RCC 7860 (cell line): ENCODE measurements around the gene FNDC3B.

ENCODE experiments used
- DNase-seq: peaks from one replicate; pipeline ENCODE4 v3.0.0-alpha.2; 2015; ENCODE audit warnings: low spot score
- FAIRE-seq: peaks from 2 replicates; lab custom pipeline; 2012; peaks lifted over from hg19 to GRCh38; lab: Jason Lieb, UNC

Gene FNDC3B

DNA sequence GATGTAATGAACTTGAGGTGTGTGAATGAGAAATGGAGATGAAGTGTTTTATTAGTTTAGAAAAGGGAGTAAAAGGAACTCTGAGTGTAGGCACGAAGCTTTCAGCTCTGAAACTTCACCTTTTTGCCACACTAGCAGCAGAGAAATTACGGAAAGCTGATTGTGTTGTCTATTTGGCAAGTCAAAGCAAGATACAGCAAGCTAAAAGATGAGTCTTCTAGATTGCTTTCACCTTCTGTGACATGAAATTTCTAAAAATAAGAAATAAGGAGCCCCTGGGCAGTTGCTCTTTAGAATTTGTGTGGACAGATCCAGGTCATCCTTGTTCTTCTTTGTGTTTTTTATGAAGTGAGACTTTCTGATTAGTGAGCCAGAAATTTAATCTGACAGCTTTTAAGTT is 143.4 kb downstream of the FNDC3B start:
- DNase-seq = no peak
- no peak for FAIRE-seq

DNA sequence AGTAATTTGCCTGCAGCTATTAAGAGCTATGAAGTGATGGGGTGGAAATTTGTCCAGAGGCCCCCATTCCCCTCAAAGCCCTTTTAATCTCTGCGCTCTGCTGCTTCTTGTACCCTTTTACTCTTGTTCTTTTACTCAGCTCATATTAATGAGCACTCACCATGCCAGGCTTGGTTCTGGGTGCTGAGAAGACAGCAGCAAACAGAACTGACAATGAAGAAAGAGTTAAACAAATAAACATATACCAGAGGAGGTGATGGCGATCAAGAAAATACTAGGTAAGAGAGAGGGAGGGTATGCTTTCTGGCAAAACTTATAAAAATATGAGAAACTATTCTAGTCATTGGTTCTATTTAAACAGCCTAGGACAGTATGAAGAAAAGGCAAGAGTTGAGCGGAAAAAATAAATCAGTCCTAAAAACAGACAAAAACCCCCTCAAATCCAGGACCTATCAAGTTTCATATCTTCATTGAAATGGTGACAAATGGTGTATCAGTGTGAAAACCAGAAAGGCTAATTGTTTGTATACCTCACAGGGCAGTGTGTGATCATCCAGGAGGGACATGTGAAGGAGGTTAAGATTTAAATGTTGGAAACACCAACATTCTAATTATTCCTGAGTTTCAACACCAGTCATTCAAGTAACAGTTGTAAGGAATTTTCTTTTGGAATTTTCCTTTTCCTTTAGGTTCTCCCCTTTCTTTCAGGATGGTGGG is 144.9 kb downstream of the FNDC3B start:
- DNase-seq = no peak
- FAIRE-seq = no peak

DNA sequence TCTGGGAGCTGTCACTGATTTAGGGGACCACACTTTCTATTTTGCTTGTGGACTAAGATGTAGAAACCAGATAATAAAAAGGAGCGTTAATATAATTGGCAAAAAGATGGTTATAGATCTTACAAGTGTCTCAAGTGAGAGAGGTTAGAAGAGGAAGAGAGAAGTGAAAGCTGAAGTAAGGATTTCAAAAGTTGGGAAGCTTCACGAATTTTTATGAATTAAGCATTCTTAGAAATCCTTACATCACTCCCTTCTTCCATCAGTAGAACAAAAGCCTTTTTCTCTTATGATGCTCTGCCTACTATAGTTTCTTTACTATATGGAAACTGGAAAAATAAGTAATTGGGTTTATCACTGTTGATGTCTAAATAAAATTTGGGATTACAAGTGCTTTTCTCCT is 146.5 kb downstream of the FNDC3B start:
- no peak for FAIRE-seq
- no peak for DNase-seq

DNA sequence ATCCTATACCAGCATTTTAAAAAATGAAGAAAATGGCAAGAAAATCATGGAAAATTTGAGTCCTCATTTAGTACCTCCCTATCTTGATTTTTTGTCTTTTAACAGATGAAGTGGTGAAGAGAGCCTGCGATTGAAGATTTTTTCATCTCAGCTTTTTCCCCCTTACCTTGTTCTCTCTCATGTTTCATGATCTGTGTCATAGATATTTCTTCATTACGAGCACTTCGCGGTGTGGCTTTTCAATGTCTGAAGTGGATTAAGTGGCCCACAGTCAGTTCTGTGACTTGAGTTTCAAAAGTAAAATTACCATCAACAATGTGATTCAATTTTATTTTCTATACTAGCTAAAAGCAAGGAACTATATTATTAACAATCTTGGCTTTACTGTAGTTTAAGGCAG is 147.2 kb downstream of the FNDC3B start:
- FAIRE-seq = no peak
- no peak for DNase-seq

DNA sequence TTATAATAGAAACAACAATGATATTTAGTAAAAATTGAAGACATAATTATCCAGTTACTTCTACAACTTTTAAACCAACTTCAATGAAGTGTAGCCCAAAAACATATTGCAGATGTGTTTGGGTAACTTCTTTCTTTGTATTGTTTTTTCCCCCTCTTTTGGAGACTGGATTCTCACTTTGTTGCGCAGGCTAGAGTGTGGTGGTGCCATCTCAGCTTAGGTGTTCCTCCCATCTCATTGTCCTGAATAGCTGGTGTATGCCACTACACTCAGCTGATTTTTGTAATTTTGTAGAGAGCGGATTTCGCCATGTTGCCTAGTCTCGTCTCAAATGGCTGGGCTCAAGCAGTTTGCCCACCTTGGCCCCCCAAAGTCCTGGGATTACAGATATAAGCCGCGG is 148.1 kb downstream of the FNDC3B start:
- DNase-seq = no peak
- no peak for FAIRE-seq

DNA sequence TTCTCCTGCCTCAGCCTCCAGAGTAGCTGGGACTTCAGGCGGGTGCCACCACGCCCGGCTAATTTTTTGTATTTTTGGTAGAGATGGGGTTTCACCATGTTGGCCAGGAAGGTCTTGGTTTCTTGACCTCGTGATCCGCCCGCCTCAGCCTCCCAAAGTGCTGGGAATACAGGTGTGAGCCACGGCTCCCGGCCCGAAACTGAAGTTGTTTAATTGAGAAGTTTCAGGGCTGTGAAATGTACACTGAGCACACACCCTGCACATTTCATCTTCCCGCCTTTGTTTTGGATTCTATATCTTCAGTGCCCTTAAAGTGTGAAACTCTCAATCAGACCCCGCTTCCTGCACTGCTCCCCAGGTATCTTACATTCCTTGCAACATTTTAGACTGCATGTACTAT is 149.1 kb downstream of the FNDC3B start:
- no peak for DNase-seq
- no peak for FAIRE-seq

DNA sequence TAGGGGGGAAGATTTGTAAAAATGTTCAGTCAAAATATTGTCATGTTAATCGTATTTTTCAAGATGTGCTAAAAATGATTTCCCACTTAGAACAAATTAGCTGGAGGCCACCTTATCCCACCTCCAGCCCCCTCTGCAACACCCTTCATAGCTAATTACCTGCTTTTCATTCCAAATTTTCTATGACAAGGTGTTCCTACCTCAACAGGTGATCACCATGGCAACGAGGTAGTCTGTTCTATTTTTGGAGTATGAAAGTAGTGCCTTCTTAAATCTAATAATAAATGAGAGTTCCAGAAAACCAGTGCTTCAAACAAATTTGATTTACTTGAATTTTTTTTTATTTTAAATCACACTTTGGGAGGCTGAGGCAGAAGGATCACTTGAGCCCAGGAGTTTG is 149.8 kb downstream of the FNDC3B start:
- FAIRE-seq = no peak

DNA sequence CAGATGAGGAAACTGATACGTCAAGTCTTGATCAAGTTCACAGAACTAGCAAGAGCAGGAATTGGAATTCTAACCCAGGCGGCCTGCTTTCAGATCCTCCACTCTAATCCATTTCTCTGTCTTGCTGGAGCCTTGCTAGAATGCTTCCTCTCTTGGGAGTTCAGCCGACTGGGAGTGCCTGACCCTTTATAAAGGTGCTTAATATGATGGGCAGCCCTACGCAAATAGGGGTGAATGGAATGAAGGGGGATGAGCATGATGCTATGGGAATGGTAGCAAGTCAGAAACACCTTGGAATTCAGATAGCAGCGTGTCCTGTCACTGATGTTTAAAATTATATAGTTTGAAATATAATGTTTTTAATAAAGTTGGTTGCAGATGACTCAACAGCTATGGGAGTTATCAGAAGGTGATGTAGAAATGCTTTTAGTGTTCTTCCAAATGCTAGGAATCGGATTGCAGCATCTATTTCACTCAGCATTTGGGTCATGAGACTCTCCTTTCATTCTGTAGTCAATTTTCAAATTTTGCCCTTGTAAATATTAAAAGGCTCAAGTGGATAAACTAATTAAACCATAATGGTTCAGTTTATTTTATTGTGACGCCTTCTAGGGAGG is 150.7 kb downstream of the FNDC3B start:
- DNase-seq (no peak), FAIRE-seq (no peak)

More for the DNA sequence above, 149.8 kb downstream of the FNDC3B start:
- DNase-seq = no peak

DNA sequence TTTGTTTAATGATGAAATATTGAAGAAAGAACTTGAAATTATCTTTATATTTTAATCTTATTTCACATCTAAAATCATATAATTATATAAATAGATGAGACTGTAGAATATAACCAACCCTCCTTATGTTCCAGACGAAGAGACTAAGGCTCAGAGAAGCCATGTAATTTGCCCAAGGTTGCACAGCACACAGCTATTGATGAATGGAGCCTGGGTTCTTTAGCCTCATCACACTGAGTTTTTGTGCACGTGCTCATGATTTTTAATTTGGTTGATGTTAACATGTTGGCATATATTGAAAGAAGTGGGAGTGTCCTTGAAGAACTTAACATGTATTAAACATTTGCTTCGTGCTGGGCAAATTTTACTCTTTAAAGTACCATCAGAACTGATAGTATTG is 151.6 kb downstream of the FNDC3B start:
- DNase-seq = no peak
- FAIRE-seq = no peak

DNA sequence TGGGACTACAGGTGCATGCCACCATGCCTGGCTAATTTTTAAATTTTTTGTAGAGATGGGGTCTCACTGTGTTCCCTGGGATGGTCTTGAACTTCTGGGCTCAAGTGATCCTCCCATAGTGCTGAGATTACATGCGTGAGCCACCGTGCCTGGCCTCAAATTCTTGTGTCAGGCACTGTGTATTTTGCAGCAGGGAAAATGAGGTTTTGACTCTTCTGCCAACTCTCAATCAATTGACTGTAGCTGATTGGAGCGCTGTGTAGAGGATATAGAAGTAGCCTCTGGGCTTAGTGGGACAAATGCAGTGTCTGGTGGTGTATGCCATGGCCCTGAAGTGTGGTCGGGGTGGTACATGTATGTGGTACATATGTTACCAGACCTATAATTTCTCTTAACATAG is 152.3 kb downstream of the FNDC3B start:
- no peak for FAIRE-seq

DNA sequence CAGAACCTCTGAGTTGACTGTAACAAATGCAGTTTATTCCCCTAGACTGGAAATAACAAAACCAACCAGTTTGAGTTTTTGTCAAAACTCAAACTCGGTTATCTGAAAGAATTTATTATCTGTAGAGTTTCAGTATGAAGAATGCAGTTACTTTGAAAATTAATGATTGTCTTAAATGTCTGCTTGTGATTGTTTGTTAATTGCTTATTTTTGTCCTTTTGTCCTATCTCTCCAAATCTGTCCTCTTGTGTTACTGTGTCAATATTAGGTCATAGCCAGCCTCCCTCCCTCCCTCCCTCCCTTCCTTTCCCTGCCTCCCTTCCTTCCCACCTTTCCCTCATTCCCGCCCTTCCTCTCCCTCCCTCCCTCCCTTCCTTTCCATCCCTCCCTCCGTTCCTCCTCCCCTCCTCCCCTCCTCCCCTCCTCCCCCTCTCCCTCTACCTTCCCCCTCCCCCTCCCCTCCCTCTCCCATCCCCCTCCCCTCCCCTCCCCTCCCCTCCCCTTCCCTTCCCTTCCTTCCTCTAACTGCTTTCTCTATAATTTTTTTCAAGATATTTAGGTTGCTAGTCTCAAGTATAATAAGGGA is 153.5 kb downstream of the FNDC3B start:
- no peak for FAIRE-seq
- DNase-seq = no peak

More for the DNA sequence above, 152.3 kb downstream of the FNDC3B start:
- DNase-seq = no peak

DNA sequence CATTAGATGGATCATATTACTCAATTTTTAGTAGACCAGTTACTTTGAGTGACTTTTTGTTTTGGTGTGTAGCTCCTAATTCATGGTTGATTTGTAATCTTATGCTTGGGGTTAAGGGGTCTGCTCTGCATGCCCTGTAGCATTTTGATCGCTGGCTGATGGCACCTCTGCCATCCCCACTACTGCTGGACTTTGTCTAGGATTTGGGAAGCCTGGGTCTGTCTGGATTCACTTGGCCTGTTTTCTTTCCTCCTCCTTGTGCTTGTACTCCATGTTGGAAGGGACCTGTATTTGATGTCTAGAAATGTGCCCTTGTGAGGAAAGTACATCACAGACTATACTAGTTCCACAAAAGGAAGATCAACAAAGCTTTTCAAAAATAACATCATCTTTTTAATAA is 154.1 kb downstream of the FNDC3B start:
- FAIRE-seq (no peak), DNase-seq (no peak)

DNA sequence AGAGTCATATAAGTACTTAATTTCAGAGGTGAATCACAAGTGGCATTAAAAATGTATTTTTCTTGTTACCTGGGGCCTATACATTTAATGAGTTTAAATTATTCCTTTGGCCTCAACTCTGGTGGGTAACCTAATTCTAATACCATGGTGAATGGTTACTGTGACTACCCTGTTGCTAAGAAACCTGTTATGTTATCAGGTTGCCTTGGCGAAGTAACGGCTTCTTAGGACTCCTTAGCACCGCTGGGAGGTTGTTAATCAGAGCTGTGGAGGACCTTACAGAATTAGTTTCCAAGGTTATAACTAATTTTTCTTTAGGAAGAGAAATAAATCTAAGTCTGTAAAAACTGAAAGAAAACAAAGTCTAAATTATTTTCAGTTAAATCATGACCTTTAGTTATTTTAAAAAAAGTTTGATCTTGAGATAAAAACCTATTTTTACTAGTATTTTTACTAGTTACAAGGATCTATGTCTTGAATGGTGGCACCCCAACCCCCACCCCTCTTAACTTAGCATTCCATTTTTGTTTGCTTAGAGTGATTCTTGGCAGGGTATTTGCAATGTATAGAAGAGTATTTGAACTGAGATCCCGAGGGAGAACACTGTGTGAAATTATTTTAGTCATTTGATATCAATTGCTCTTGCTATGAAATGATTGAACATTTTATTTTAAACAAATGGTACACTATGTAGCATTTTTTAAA is 155.5 kb downstream of the FNDC3B start:
- FAIRE-seq = no peak
- DNase-seq = peak; percentile 38

DNA sequence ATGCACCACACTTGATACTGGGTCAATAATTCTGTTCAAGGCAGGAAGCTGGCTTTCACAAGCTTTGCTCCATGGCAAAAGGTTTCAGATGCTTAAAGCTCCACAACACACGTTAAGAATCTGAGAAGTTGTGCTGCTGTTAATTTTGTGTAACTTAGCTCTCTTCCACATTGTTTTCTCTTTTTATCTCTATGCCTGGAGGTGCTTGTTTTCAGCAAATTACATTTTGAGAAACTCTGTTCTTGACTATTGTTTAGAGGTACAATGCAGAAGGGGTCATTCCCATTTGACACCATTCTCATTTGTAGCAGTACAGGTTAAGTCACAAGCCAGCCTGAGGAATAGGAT is 156.0 kb downstream of the FNDC3B start:
- no peak for FAIRE-seq
- no peak for DNase-seq

DNA sequence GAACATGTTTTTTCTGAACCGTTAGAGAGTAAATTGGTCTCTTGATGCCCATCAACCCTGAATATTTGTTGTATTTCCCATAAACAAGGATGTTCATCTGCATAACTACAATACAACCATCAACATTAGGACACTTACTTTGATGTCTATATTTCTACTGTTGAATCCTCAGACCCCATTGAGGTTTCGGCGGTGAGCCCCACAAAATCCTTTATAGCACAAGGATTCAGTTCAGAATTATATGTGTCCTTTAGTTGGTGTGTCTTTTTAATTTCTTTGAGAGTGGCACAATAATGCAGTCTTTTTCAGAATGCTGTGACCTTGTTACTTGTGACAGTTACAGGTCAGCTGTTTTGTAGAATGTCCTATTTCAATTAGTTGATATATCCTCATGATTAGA is 158.0 kb downstream of the FNDC3B start:
- no peak for DNase-seq
- FAIRE-seq = no peak

DNA sequence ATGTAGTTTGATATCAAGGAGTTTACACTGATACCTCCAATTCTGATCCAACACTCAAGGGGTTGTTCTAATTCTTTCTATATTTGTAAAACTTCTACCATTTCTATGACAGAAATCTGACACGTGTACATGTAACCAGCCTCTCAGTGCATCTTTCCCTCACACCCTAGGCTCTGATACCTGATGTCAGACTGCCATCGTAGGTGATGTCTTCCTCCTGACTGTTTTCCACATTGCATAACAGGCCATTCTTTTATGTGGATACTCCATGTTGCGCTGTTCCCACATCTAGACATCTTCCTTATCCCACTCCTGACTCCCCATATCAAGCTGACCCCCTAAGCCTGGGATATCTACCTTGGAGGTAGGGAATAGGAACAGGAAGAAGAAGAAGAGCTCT is 159.1 kb downstream of the FNDC3B start:
- no peak for FAIRE-seq
- DNase-seq = no peak

DNA sequence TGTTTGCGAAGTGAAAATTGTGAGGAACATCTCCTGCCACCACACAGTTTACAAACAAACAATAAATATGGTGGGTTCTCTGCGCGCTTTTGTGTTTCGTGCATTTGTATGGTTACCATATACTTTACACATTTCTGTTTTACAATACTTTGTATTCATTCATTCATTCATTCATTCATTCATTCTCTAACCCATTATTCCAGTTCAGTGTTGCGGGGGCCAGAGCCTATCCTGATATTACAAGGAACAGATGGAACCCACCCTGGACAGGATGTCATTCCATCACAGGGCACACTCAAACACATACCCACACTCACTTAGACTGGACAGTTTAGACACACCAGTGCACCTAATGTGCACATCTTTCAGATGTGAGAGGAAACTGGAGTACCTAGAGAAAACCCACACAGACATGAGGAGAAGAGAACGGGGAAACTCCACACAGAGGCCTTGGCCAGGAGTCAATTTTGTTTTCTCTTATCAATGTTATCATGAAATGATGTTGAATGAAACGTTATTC is 160.5 kb downstream of the FNDC3B start:
- DNase-seq (no peak), FAIRE-seq (no peak)

DNA sequence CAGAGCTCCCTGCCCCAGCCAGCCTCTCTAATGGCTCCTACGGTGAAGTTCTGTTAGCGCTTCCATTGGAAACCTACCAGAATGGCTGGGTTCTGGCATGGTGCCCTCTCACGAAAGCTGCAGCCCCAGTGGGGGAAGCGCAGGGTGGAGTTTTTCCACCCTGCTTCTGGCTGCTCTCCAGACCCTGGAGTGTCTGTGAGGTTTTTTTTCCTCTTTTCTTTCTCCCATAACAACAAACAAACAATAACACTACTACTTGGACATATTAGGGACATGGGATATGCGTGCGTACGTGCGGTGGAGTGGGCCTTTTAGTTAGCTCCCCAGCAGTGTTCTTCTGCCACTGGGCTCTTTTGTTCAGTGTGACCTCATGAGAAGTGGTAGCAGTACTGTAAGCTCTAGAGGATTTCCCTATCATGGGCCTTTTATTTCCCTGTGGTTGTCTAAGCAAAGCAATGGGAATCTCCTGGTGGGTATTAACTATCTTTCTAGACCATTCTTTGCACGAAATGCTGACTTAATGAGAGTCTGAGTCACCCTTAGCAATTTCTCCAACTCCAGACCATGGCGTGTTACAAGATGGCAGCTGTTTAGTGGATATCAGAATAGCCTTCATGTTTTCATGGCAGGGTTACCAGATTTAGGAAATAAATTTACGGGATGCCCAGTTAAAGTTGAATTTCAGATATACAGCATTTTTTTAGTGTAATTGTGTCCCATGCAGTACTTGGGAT is 161.9 kb downstream of the FNDC3B start:
- FAIRE-seq = peak; percentile 80
- peak; percentile 84 for DNase-seq

DNA sequence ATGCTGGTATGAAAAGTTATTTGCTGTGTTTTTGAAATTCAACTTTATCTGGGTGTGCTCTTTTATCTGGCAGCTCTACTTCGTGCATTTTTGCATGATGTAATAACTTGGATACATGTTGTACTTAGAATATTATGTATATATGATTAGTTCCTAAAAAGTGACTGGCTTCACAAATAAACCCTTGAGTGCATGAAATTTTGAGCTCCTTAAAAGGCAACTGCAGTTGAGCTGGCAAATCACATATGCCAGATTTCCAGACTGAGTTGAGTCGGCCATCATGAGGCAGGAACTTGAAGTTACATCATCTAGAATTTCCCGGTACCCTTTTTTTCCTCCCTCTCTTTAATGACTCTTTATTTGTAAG is 162.5 kb downstream of the FNDC3B start:
- FAIRE-seq = no peak
- peak; percentile 15 for DNase-seq

DNA sequence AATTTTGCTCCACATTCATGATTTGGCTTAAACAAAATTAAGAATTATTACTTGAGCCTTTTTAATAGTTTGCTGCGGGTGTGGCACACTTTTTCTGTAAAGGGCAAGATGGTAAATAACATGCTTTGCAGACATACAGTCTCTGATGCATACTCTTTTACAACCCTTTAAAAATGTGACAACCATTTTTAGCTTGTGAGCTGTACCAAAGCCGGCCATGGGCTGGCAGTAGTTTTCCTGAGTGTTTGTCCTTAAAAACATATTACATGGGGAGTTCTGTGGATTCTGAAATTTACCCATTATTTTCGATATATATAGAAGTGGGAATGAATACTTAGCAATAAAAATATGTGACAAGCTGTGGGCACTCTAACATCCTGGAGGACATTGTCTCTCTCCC is 163.4 kb downstream of the FNDC3B start:
- FAIRE-seq (no peak), DNase-seq (no peak)
